HUES64 (cell line): ENCODE measurements around the gene SGSH.

Source experiments
- H3K27ac ChIP-seq: 2 replicates; pipeline ENCODE4 v1.7.0; 2013; ENCODE audit warnings: low read depth, low read length, inconsistent platforms
- H3K27me3 ChIP-seq: 2 replicates; pipeline ENCODE4 v1.6.1; 2013; ENCODE audit warnings: mild to moderate bottlenecking, low read length; ENCODE audit not compliant: insufficient read depth
- H3K36me3 ChIP-seq: 2 replicates; pipeline ENCODE4 v1.6.1; 2013; ENCODE audit warnings: mild to moderate bottlenecking, low read length; ENCODE audit not compliant: insufficient read depth
- H3K4me1 ChIP-seq: 2 replicates; pipeline ENCODE4 v1.6.1; 2013; ENCODE audit warnings: mild to moderate bottlenecking, low read length, moderate library complexity; ENCODE audit not compliant: insufficient read depth
- H3K4me3 ChIP-seq: 2 replicates; pipeline ENCODE4 v1.5.1; 2013; ENCODE audit warnings: mild to moderate bottlenecking, low read length, moderate library complexity
- H3K9ac ChIP-seq: 2 replicates; pipeline ENCODE4 v1.6.1; 2013; ENCODE audit warnings: mild to moderate bottlenecking, low read depth, low read length
- H3K9me3 ChIP-seq: 2 replicates; pipeline ENCODE4 v1.6.1; 2013; ENCODE audit warnings: low read depth, low read length; ENCODE audit not compliant: insufficient read depth
- WGBS: fragments of 150-250, 120-280 bp; methylation state at CpG from one replicate; pipeline ENCODE4 v1.1.7; 2013; ENCODE audit warnings: missing lambda C conversion rate; 5-methylcytosine and 5-hydroxymethylcytosine counted together

The SGSH gene

DNA sequence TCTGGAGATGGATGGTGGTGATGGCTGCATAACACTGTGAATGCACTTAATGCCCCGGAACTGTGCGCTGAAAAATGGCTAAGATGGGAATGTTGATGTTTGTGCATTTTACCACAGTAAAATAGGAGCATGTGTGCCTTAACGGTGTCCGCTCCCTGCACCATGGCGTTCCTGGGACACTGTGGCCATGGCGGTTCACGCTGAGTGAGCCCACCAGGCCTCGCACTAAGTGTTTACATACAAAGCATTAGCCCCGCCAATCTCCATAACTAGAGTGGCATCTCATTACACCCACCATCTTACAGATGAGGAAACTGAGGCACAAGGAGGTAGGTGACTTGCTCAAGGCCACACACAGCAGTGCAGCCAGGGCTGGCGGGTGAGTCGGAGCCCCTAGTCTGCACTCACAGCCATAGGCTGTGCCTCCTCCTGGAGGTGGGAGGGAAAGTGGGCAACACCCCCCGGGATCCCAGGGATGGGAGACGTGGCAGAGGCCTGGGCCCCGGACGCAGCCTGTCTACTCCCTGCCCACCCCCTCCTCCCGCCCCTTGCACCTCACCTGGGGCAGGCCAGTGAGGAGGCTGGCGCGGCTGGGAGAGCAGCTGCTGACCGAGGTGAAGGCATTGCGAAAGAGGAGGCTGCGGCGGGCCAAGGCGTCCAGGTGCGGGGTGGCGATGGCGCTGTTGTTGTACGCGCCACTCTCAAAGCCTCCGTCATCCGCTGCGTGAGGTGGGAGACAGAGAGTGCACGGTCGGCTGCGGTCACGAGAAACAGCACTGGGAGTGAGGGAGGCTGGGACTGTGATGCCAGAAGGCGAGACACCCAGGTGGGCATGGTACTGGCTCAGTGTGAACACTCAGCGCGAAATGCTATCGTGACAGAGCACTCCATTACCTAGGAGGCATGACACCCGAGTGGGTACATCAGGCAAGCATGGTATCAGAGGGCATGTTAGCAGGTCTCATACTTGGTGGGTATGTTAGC, 3.4 kb downstream of the SGSH start:
- no peak overlapping the region for H3K27ac ChIP-seq
- no peak overlapping the region for H3K4me3 ChIP-seq
- H3K9ac ChIP-seq: no peak overlapping the region
- peaks cover 14% of the 10 kb centered on the region for H3K36me3 ChIP-seq
- no peaks in the 10 kb centered on the region for H3K9me3 ChIP-seq
- WGBS: 94% methylated on average over 40 of the region's 40 CpGs
- H3K4me1 ChIP-seq: no peaks in the 10 kb centered on the region
- H3K27me3 ChIP-seq: no peaks in the 10 kb centered on the region

DNA sequence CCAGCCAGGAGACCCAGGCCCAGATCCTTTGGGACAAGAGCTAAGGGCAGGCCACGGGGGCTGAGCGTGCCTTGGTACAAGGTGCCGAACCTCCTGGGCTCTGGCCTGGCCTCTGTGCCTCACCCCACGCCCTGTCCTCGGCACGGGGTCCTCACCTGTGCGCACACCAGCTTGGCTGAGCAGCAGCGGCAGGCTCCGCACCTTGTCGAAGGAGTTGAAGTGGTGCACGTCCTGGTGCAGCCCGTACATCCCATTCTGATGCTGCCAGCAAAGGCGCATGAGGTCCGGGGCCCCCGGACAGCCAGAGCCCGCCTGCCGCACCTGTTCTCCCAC, 5.3 kb downstream of the SGSH start:
- Histone ChIP-seq H3K4me1 (no peaks in the 10 kb centered on the region), H3K4me3 (no peak overlapping the region), H3K27ac (no peak overlapping the region), H3K27me3 (no peaks in the 10 kb centered on the region), H3K36me3 (peaks cover 33% of the 10 kb centered on the region), H3K9ac (no peak overlapping the region), H3K9me3 (no peaks in the 10 kb centered on the region)
- WGBS: 94% methylated on average over 17 of the region's 17 CpGs

DNA sequence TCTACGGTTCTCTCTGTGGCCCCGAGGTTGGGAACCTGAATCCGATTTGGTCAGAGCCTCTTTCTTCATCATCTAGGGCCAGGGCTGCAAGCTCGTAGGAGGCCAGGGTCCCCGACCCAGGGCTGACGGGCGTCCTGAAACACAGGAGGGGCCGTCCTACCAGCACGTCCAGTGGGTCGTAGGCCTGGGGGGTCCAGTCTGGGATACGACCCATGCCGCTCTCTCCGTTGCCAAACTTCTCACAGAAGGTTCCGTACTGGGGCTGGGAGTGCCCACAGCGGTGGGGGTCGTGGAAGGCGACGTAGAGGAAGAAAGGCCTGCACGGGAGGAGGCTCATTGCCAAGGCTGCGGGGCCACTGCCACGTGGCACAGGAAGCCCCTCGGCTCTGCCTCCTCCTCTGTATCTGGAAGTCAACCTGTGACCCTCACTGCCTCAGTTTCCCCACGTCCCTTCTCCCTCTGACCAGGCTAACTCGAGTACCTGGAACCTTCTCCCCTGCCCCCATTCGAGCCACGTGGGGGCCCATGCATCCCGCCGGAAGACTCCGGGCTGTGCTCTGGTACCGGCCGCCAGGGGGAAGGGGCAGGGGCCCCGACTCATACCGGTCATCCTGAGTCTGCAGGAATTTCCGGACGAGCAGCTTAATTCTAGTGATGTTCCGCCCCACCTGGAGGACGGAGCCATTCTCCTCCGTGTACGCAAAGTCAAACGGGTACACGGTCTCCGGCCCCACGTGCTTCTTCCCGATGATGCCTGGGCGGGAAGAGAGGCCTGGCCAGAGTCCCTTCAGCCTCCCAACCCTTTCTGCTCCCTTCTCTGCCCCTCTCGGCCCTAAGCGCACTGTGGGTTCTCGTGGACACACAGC, 5.9 kb downstream of the SGSH start:
- Histone ChIP-seq H3K27ac (no peak overlapping the region), H3K4me1 (no peaks in the 10 kb centered on the region), H3K4me3 (no peak overlapping the region), H3K27me3 (no peaks in the 10 kb centered on the region), H3K9ac (no peak overlapping the region), H3K9me3 (no peaks in the 10 kb centered on the region), H3K36me3 (peaks cover 39% of the 10 kb centered on the region)
- 95% methylated on average over 48 of the region's 48 CpGs for WGBS

DNA sequence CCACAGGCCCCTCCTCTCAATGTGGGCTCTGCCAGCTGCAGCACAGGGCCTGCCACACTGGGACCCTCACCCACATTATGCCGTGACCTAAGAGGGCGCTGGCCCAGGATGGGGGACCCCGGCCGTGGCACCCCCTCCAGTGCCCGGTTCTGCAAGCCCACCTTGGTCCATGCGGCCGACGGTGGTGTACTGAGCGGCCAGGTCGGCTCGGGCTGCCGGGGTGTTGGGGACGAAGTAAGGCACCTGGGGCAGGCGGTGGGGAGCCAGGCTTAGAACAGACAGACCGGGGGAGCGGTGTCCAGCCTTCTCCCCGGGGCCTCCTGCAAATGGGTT, 6.5 kb downstream of the SGSH start:
- Histone ChIP-seq H3K4me1 (no peaks in the 10 kb centered on the region), H3K27me3 (no peaks in the 10 kb centered on the region), H3K27ac (no peak overlapping the region), H3K9me3 (no peaks in the 10 kb centered on the region), H3K4me3 (no peak overlapping the region), H3K36me3 (peaks cover 41% of the 10 kb centered on the region), H3K9ac (no peak overlapping the region)
- 95% methylated on average over 17 of the region's 17 CpGs for WGBS

DNA sequence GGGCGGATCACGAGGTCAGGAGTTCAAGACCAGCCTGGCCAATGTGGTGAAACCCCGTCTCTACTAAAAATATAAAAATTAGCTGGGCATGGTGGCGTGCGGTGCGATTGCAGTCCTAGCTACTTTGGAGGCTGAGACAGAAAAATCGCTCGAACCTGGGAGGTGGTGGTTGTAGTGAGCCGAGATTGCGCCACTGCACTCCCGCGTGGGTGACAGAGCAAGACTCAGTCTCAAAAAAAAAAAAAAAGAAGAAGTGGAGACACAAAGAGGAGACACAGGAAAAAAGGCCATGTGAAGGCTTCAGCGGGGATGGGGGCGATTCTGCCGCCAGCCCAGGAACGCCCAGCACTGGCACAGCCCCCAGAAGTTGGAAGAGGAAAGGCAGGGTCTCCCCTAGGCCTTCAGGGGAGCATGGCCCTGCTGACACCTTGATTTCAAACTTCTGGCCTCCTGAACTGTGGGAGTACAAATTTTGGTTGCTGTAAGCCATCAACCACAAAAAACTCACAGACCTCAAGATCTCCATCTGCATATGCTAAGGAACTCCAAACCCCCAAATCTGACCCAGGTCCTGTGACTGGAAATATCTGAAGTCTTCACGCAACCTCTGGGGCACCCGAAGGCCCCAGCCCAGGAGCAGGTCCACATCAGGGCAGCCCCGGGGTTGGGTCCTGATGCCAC, 7.0 kb downstream of the SGSH start:
- Histone ChIP-seq H3K4me3 (no peak overlapping the region), H3K36me3 (peaks cover 44% of the 10 kb centered on the region), H3K27me3 (no peaks in the 10 kb centered on the region), H3K27ac (no peak overlapping the region), H3K4me1 (no peaks in the 10 kb centered on the region), H3K9ac (no peak overlapping the region), H3K9me3 (no peaks in the 10 kb centered on the region)
- WGBS: 95% methylated on average over 19 of the region's 19 CpGs

DNA sequence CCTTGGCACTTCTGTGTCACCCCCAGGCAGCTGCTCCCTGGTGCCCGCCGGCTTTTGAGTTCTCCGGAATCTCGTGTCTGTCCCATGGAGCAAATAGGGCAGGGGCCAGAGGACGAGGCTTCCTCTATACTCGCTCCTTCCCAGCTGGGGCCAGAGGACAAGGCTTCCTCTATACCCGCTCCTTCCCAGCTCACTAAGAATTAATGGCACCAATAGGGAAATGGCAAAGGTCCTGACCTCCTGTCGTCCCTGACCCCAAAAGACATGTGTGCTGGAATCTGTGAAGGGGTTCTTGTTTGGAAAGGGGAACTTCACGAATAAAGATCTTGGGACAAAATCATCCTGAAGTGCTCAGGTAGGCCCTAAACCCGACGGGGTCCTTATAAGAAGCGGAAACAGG, 7.6 kb downstream of the SGSH start:
- H3K4me3 ChIP-seq: no peak overlapping the region
- no peaks in the 10 kb centered on the region for H3K9me3 ChIP-seq
- no peaks in the 10 kb centered on the region for H3K4me1 ChIP-seq
- no peak overlapping the region for H3K9ac ChIP-seq
- 95% methylated on average over 12 of the region's 12 CpGs for whole genome bisulfite sequencing
- H3K27me3 ChIP-seq: no peaks in the 10 kb centered on the region
- peaks cover 44% of the 10 kb centered on the region for H3K36me3 ChIP-seq
- no peak overlapping the region for H3K27ac ChIP-seq

DNA sequence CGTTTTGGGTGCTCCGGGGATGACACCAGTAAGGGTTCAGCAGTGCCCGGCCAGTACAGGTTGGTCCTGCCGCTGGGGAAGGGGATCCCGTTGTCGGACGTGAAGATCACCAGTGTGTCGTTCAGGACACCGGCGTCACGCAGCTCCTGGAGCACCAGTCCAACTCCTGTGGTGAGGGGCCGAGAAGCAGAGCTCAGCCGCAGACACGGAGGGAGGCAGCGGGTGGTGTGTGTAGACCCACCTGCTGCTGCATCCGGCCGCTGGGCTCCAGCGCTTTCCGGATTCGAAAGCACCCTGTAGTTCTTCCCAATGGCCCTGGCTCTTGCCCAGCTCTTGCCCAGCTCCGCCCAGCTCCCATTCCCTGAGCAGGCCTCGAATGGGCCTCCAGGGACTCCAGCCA, 8.0 kb downstream of the SGSH start:
- no peaks in the 10 kb centered on the region for H3K27me3 ChIP-seq
- H3K9me3 ChIP-seq: no peaks in the 10 kb centered on the region
- peaks cover 44% of the 10 kb centered on the region for H3K36me3 ChIP-seq
- no peaks in the 10 kb centered on the region for H3K4me1 ChIP-seq
- no peak overlapping the region for H3K9ac ChIP-seq
- no peak overlapping the region for H3K4me3 ChIP-seq
- WGBS: 96% methylated on average over 22 of the region's 22 CpGs
- no peak overlapping the region for H3K27ac ChIP-seq

DNA sequence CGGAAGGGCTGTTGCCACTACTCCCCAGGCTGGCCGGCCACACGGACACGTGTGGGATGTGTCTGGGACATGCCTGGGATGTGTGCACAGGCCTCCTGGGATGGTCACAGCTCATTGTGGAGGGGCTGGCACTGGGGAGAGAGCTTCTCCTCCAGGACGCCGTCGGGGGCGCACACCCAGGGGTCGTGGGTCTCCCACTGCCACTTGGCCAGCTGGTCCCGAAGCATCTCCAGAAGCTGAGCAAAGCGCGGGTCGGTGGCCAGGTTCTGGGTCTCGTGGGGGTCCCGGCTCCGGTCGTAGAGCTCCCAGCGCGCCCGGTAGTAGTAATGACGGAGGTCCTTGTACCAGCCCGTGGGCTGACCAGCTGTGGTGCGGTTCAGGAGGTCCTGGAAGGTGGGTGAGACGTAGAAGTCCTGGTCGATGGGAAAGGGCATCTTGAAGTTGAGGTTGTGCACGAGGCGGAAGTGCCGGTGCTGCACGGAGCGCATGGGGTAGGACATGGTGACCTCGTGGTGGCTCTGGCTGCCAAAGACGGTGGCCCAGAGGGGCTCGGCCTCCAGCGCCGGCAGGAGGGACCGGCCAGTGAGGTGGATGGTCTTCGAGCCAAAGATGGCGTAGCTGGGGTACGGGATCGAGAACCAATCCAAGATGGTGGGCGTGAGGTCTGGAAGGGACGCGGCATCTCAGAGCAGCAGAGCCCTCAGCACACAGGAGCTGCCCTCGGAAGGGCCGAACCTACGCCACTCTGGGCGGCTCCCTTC, 9.6 kb downstream of the SGSH start:
- 95% methylated on average over 47 of the region's 47 CpGs for WGBS
- H3K36me3 ChIP-seq: peaks cover 37% of the 10 kb centered on the region

DNA sequence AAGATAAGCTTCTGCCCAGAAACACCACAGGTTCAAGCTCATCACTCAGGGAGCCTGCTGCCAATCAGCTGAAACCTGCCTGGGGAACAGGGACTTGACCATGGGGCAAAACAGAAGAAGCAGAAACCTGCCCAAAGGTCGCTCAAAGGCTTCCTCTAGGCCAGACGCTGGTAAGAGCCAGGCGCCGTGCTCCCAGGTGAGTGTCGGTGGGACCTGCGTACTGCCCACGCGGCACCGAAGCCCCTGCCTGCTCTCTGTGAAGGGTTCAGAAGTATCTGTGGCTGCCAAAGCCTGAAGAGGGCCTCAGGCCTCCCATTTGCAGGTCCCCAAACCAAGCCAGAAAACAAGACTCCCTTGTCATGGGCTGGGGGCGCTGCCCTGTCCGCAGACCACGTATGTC, 10.4 kb downstream of the SGSH start:
- H3K27ac ChIP-seq: no peak overlapping the region
- H3K9ac ChIP-seq: no peak overlapping the region
- H3K9me3 ChIP-seq: no peaks in the 10 kb centered on the region
- H3K4me3 ChIP-seq: no peak overlapping the region
- no peaks in the 10 kb centered on the region for H3K27me3 ChIP-seq
- WGBS: 92% methylated on average over 12 of the region's 12 CpGs
- no peaks in the 10 kb centered on the region for H3K4me1 ChIP-seq
- peaks cover 37% of the 10 kb centered on the region for H3K36me3 ChIP-seq

More for the DNA sequence above, 9.6 kb downstream of the SGSH start:
- H3K9ac ChIP-seq: no peak overlapping the region
- H3K4me3 ChIP-seq: no peak overlapping the region
- no peaks in the 10 kb centered on the region for H3K4me1 ChIP-seq
- H3K27ac ChIP-seq: no peak overlapping the region
- no peaks in the 10 kb centered on the region for H3K9me3 ChIP-seq
- no peaks in the 10 kb centered on the region for H3K27me3 ChIP-seq

DNA sequence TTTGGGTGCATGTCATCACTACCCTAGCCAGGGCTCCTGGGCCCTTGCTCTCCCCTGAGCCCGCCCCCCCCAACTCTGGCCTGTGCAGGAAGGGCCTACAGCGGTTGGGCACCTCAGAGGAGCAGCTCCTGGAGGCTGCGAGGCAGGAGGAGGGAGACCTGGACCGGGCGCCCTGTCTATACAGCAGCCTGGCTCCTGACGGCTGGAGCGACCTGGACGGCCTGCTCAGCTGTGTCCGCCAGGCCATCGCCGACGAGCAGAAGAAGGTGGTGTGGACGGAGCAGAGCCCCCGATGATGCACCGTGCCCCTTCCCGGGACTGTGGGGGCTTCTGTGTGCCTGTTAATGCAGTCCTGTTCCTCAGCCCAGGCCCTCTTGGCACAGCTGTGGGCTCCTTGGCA, 12.1 kb downstream of the SGSH start:
- Histone ChIP-seq H3K9ac (no peak overlapping the region), H3K9me3 (no peaks in the 10 kb centered on the region), H3K27ac (no peak overlapping the region), H3K4me3 (no peak overlapping the region), H3K4me1 (no peaks in the 10 kb centered on the region), H3K36me3 (peaks cover 34% of the 10 kb centered on the region), H3K27me3 (no peaks in the 10 kb centered on the region)
- 95% methylated on average over 16 of the region's 16 CpGs for WGBS
